SK-N-SH (cell line): Measurements from ENCODE around the gene C22orf15. TPM values are rescaled to one million over a fixed set of nuclear protein-coding genes. Genes with fewer than 3 reads are reported as not detected.

Experiments used
- CTCF ChIA-PET: fragments of 300-600, 350-600 bp; formaldehyde crosslinking; extraction: SDS; loops from one replicate; lab custom pipeline; 2021; lab: Yijun Ruan, JAX
- POLR2A ChIA-PET: fragments of 350-600 bp; sonication (Branson Sonifier 250); formaldehyde crosslinking; extraction: SDS; loops from one replicate; lab custom pipeline; 2020; ENCODE audit warnings: antibody characterized with exemption, inconsistent platforms; lab: Yijun Ruan, JAX
- DNase-seq: peaks from one replicate; pipeline ENCODE4 v3.0.0; 2012
- H2AFZ ChIP-seq: fragments of 200-600 bp; sonication (generic); 2 replicates; pipeline ENCODE4 v1.8.1; 2016; ENCODE audit warnings: antibody characterized with exemption, mild to moderate bottlenecking, low read depth
- H3F3A ChIP-seq: fragments of 200-600 bp; sonication (generic); replicated peaks from 2 replicates; pipeline ENCODE3; 2016; ENCODE audit warnings: antibody characterized with exemption, mild to moderate bottlenecking; ENCODE audit not compliant: insufficient read depth
- H3K27ac ChIP-seq, 2 experiments: fragments of 200-500 bp in 1 of 2; fragments of 200-600 bp in 1 of 2; sonication (Bioruptor generic) in 1 of 2; sonication (generic), shearing (Covaris generic) in 1 of 2; 2 replicates each; pipeline versions ENCODE4 v1.5.1 to v1.6.1; 2014 to 2016; ENCODE audit warnings: low read depth in 2 of 2, inconsistent platforms in 1 of 2, low read length in 1 of 2, mild to moderate bottlenecking in 1 of 2, mixed read lengths in 1 of 2
- H3K27me3 ChIP-seq: fragments of 200-600 bp; sonication (generic), shearing (Covaris generic); 2 replicates; pipeline ENCODE4 v1.6.1; 2016; ENCODE audit warnings: mixed run types; ENCODE audit not compliant: insufficient read depth
- H3K36me3 ChIP-seq, 2 experiments: fragments of 200-500 bp in 1 of 2; fragments of 200-600 bp in 1 of 2; sonication (Bioruptor generic) in 1 of 2; sonication (generic) in 1 of 2; replicated peaks in 1 of 2; 2 replicates each; pipeline versions ENCODE3 to v1.5.1; 2014 to 2016; ENCODE audit warnings: low read length in 1 of 2, mild to moderate bottlenecking in 1 of 2; ENCODE audit not compliant: insufficient read depth in 2 of 2, control insufficient read depth in 1 of 2
- H3K4me1 ChIP-seq, 2 experiments: fragments of 200-500 bp in 1 of 2; fragments of 200-600 bp in 1 of 2; sonication (Bioruptor generic) in 1 of 2; sonication (generic), shearing (Covaris generic) in 1 of 2; 2 replicates each; pipeline versions ENCODE4 v1.5.1 to v1.6.1; 2014 to 2016; ENCODE audit warnings: low read depth in 1 of 2, low read length in 1 of 2, mixed run types in 1 of 2; ENCODE audit not compliant: insufficient read depth in 2 of 2, control insufficient read depth in 1 of 2
- H3K4me2 ChIP-seq: fragments of 200-600 bp; sonication (generic), shearing (Covaris generic); 2 replicates; pipeline ENCODE4 v1.6.1; 2017; ENCODE audit warnings: mixed run types
- H3K4me3 ChIP-seq, 2 experiments: fragments of 200-500 bp in 1 of 2; fragments of 200-600 bp in 1 of 2; sonication (Bioruptor generic) in 1 of 2; sonication (generic), shearing (Covaris generic) in 1 of 2; 2 replicates each; pipeline versions ENCODE4 v1.5.1 to v1.8.1; 2014 to 2016; ENCODE audit warnings: low read depth in 2 of 2, inconsistent platforms in 1 of 2, low read length in 1 of 2, mild to moderate bottlenecking in 1 of 2, mixed read lengths in 1 of 2, moderate library complexity in 1 of 2
- H3K79me2 ChIP-seq: fragments of 200-600 bp; sonication (generic); 2 replicates; pipeline ENCODE4 v1.8.1; 2017; ENCODE audit warnings: mild to moderate bottlenecking; ENCODE audit not compliant: insufficient read depth
- H3K9ac ChIP-seq: fragments of 200-600 bp; sonication (generic); 2 replicates; pipeline ENCODE4 v1.6.1; 2017; ENCODE audit warnings: mixed run types
- H3K9me2 ChIP-seq: fragments of 200-600 bp; sonication (generic); 2 replicates; pipeline ENCODE4 v1.6.1; 2017; ENCODE audit warnings: mixed run types
- H3K9me3 ChIP-seq: fragments of 200-600 bp; sonication (generic); 2 replicates; pipeline ENCODE4 v1.6.1; 2017; ENCODE audit warnings: mixed run types, mild to moderate bottlenecking, moderate library complexity
- H4K20me1 ChIP-seq: fragments of 200-600 bp; sonication (generic); 2 replicates; pipeline ENCODE4 v1.6.1; 2017; ENCODE audit warnings: mild to moderate bottlenecking, mixed run types; ENCODE audit not compliant: insufficient read depth
- FOXJ3 ChIP-seq: sonication (generic); formaldehyde crosslinking; IDR thresholded peaks from 2 replicates; pipeline ENCODE4 v1.5.1; 2020; ENCODE audit warnings: mild to moderate bottlenecking, missing genetic modification reagents
- FOXM1 ChIP-seq: IDR thresholded peaks from 2 replicates; pipeline ENCODE4 v1.4.0; 2012; ENCODE audit warnings: low read depth, mild to moderate bottlenecking
- JUND ChIP-seq: IDR thresholded peaks from 2 replicates; pipeline ENCODE4 v1.4.0; 2012
- MAX ChIP-seq: IDR thresholded peaks from 2 replicates; pipeline ENCODE4 v1.4.0; 2012; ENCODE audit warnings: low read depth
- PBX3 ChIP-seq: IDR thresholded peaks from 2 replicates; pipeline ENCODE4; 2012
- POLR2AphosphoS5 ChIP-seq: IDR thresholded peaks from 2 replicates; pipeline ENCODE4 v1.6.1; 2012; ENCODE audit warnings: low read depth, low read length
- RCOR1 ChIP-seq: fragments of 150-350 bp; IDR thresholded peaks from 2 replicates; pipeline ENCODE4 v1.6.1; 2017; ENCODE audit warnings: antibody characterized with exemption, low read length
- RFX5 ChIP-seq: IDR thresholded peaks from 2 replicates; pipeline ENCODE4 v1.6.1; 2012; ENCODE audit warnings: mild to moderate bottlenecking, improper control_type of control experiment, low read length
- SIN3A ChIP-seq: IDR thresholded peaks from 2 replicates; pipeline ENCODE4 v1.6.1; 2012; ENCODE audit warnings: low read depth, mild to moderate bottlenecking, low read length, moderate library complexity, borderline replicate concordance
- TAF1 ChIP-seq: IDR thresholded peaks from 2 replicates; pipeline ENCODE4 v1.6.1; 2012; ENCODE audit warnings: low read depth, mild to moderate bottlenecking, low read length, moderate library complexity, borderline replicate concordance
- WGBS: methylation state at CpG from one replicate; pipeline ENCODE4 v1.1.6; 2017; ENCODE audit warnings: low lambda C conversion rate; 5-methylcytosine and 5-hydroxymethylcytosine counted together
- polyA plus RNA-seq, 3 experiments: library from polyadenylated mRNA; depleted of rRNA; stranded (reverse); fragments of >200 nt; gene quantifications; 2 replicates each; pipeline ENCODE4 v1.2.3, GENCODE V29; 2012
- TF ChIP-seq, protein P1 (sequence below): fragments of 200-600 bp; sonication (generic); IDR thresholded peaks from 2 replicates; pipeline ENCODE4 v1.6.1; 2017; ENCODE audit warnings: antibody characterized with exemption, mild to moderate bottlenecking, moderate library complexity
- TF ChIP-seq, protein P2 (sequence below): fragments of 150-350 bp; IDR thresholded peaks from 2 replicates; pipeline ENCODE4 v1.6.1; 2017; ENCODE audit warnings: antibody characterized with exemption, low read length, low read depth, borderline replicate concordance

The C22orf15 gene
- polyA plus RNA-seq, 1 of the 3 experiments (the other 2 are of a cell fraction), result 1.6 TPM

- Histone ChIP-seq H3K4me2 (no peak overlapping the region), H4K20me1 (no peaks in the 10 kb centered on the region), H3K4me3 (no peak overlapping the region)
- WGBS, result 95% methylated on average over 7 of the region's 23 CpGs
- TF ChIP-seq POLR2AphosphoS5 (no peak), PBX3 (no peak), SIN3A (no peak), RCOR1 (no peak), FOXM1 (no peak), RFX5 (no peak), MAX (no peak), TAF1 (no peak), FOXJ3 (CRISPR knock-in tag) (no peak), JUND (no peak)
- TF ChIP-seq, protein P1, sequence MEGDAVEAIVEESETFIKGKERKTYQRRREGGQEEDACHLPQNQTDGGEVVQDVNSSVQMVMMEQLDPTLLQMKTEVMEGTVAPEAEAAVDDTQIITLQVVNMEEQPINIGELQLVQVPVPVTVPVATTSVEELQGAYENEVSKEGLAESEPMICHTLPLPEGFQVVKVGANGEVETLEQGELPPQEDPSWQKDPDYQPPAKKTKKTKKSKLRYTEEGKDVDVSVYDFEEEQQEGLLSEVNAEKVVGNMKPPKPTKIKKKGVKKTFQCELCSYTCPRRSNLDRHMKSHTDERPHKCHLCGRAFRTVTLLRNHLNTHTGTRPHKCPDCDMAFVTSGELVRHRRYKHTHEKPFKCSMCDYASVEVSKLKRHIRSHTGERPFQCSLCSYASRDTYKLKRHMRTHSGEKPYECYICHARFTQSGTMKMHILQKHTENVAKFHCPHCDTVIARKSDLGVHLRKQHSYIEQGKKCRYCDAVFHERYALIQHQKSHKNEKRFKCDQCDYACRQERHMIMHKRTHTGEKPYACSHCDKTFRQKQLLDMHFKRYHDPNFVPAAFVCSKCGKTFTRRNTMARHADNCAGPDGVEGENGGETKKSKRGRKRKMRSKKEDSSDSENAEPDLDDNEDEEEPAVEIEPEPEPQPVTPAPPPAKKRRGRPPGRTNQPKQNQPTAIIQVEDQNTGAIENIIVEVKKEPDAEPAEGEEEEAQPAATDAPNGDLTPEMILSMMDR, result no peak
- TF ChIP-seq, protein P2, sequence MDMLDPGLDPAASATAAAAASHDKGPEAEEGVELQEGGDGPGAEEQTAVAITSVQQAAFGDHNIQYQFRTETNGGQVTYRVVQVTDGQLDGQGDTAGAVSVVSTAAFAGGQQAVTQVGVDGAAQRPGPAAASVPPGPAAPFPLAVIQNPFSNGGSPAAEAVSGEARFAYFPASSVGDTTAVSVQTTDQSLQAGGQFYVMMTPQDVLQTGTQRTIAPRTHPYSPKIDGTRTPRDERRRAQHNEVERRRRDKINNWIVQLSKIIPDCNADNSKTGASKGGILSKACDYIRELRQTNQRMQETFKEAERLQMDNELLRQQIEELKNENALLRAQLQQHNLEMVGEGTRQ, result no peak
- TF ChIP-seq, all 33 proteins: peak for 0
- peaks cover 17% of the 10 kb centered on the region for H3K79me2 ChIP-seq
- H3K9me3 ChIP-seq, result no peaks in the 10 kb centered on the region
- peaks cover 0 to 6% of the 10 kb centered on the region in 2 experiments; a peak in 1 of 4 replicates for H3K4me1 ChIP-seq
- H3K36me3 ChIP-seq, result peaks cover 15 to 17% of the 10 kb centered on the region in 2 experiments
- CTCF ChIA-PET, result no interaction called here
- H3K27me3 ChIP-seq, result no peaks in the 10 kb centered on the region
- POLR2A ChIA-PET, result no interaction called here
- no peak overlapping the region for H3K27ac ChIP-seq
- H3K9ac ChIP-seq, result no peak overlapping the region
- no peaks in the 10 kb centered on the region for H3K9me2 ChIP-seq
- no peaks in the 10 kb centered on the region for H3F3A ChIP-seq
- DNase-seq, result no peak
- no peak overlapping the region for H2AFZ ChIP-seq
These were observed 47.9 kb upstream of the C22orf15 start for GRCh38 chr22:23714596-23715578.
